ENCODE measurements around the gene ANAPC5.

Gene ANAPC5

DNA sequence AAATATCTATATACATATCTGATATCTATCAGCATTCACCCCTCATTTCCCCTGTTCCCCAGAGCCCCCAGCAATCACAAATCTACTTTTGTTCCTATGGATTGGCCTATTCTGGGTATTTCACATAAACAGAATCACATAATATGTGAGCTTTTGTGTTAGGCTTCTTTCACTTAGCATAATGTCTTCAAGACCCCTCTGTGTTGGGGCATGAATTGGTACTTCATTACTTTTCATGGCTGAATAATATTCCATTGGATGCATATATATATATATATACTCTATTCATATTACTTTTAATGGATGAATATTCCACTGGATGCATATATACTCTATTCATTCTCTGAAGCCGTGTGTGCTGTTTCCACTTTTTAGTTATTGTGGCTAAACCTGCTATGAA, 84.4 kb downstream of the ANAPC5 start:
- no peak overlapping the region for H3K27ac Mint-ChIP-seq
- DNase-seq (no peak), ATAC-seq (no peak)
- H3K9me3 Mint-ChIP-seq, result no peaks in the 10 kb centered on the region
- no peak overlapping the region for H3K4me3 Mint-ChIP-seq
- H3K4me1 Mint-ChIP-seq, result no peaks in the 10 kb centered on the region
- H3K27me3 Mint-ChIP-seq, result no peaks in the 10 kb centered on the region

DNA sequence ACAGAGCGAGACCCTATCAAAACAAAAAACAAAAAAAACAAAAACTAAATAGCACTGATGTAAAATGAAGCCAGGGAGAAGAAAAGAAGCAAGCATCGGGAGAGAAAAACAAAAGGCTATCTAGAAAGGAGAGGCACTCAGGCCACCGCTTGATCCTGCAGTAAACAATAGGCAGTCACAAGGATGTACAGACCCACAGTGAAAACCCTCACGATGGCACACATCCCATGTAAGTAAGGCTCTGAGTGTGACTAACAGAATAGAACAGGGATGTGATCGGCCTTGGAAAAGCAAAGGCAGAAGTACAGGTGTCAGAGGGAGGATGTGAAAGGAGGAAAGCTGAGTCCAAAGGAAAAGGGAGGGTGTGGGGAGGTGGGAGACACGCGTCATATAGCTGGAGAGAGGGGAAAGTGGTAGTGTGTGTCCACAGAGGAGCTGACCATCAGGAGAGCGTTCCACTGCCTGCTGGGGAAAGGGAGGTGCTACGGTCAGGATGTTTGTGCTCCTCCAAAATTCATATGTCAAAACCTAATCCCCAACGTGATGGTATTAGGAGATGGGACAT, 87.2 kb downstream of the ANAPC5 start:
- Mint-ChIP-seq H3K27me3 (no peaks in the 10 kb centered on the region), H3K4me1 (no peaks in the 10 kb centered on the region), H3K27ac (no peak overlapping the region), H3K4me3 (no peak overlapping the region), H3K9me3 (no peaks in the 10 kb centered on the region)
- ATAC-seq, result no peak
- no peak for DNase-seq

DNA sequence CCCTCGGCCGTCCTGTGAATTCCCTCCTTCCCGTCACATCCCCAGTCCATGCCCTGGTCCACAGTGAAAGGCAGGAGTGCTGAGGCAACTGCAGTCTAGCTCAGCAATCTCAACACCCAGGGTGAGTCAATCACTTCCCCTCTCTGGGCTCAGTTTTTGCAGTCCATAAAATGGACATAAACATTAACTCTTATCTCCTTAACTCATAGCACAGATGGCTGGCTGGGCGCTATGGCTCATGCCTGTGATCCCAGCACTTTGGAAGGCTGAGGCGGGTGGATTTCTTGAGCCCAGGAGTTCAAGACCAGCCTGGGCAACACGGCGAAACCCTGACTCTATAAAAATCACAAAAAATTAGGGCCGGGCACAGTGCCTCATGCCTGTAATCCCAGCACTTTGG, 88.1 kb downstream of the ANAPC5 start:
- DNase-seq, result no peak
- no peaks in the 10 kb centered on the region for H3K9me3 Mint-ChIP-seq
- no peaks in the 10 kb centered on the region for H3K27me3 Mint-ChIP-seq
- H3K27ac Mint-ChIP-seq, result peak overlapping the region in 1 of 2 donors; percentile 88
- H3K4me1 Mint-ChIP-seq, result no peaks in the 10 kb centered on the region
- no peak overlapping the region for H3K4me3 Mint-ChIP-seq
- no peak for ATAC-seq

DNA sequence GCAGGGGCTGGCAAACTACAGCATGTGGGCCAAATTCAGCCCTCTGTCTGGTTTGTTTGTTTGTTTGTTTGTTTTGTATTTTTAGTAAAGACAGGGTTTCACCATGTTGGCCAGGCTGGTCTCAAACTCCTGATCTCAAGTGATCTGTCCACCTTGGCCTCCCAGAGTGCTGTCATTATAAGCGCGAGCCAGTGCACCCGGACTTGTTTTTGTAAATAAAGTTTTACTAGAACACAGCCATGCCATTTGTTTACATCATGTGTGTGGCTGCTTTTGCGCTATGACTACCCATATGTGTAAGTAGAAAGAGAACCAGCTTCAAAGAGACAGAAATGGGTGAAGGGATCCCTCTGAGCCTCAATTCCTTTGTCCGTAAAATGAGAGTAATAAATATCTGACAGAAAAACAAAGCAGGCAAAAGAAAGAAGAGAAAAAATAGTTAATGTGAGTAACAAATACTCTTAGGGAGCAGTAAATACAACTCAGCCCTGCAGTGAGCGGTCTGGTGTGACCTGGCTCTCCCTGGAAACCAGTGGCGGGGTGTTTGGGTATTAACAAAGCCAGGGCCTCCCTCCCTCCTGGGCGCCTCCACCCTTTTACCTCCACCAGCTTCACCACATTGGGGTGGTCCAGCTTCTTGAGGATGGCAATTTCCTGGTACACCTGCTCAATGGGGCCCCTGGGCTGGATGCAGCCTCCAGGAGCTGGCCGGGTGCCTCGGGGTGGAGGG, 88.8 kb downstream of the ANAPC5 start:
- ATAC-seq (no peak), DNase-seq (no peak)
- H3K27ac Mint-ChIP-seq, result no peak overlapping the region
- H3K4me3 Mint-ChIP-seq, result no peak overlapping the region
- no peaks in the 10 kb centered on the region for H3K4me1 Mint-ChIP-seq
- no peaks in the 10 kb centered on the region for H3K27me3 Mint-ChIP-seq
- H3K9me3 Mint-ChIP-seq, result no peaks in the 10 kb centered on the region

DNA sequence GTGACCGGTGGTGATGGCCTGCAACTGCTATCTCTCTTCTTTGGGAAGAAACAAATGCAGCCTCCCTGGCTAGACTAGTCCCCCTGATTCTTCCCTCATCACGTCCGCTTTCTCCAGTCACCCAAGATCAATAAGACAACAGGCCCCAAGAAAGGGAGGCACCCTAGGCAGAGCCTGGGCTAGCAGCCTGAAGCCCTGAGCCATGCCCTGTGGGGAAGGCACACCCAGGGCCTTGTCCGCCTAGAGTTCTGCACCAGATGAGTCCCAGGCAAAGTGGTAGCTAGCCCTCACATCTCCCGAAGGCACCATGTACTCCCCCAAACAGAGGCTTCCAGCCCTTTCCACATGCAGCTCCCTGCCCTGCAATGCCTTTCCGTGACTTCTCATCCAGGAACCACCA, 90.8 kb downstream of the ANAPC5 start:
- Mint-ChIP-seq H3K27me3 (no peaks in the 10 kb centered on the region), H3K4me1 (no peaks in the 10 kb centered on the region), H3K4me3 (no peak overlapping the region), H3K27ac (no peak overlapping the region), H3K9me3 (no peaks in the 10 kb centered on the region)
- DNase-seq (no peak), ATAC-seq (no peak)

DNA sequence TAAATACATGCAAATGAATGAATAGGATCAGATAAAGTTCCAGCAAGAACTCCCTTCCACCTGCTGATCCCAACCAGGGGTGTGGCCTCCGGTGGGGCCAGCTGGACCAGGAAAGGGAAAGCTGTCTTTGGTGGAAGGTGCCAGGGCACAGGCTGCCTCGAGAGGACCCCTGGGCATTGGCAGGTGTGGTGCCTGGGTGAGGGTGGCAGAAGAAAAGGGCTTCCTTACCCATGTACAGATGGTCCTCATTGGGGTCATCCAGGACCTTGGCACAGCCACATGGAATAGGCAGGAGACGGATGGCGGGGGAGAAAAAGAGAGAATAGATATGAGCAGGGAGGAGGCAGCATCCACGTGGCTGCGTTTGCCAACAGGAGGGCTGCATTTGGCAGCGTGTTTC, 92.1 kb downstream of the ANAPC5 start:
- H3K4me1 Mint-ChIP-seq, result no peaks in the 10 kb centered on the region
- no peaks in the 10 kb centered on the region for H3K9me3 Mint-ChIP-seq
- DNase-seq (no peak), ATAC-seq (no peak)
- H3K4me3 Mint-ChIP-seq, result no peak overlapping the region
- no peaks in the 10 kb centered on the region for H3K27me3 Mint-ChIP-seq
- no peak overlapping the region for H3K27ac Mint-ChIP-seq

DNA sequence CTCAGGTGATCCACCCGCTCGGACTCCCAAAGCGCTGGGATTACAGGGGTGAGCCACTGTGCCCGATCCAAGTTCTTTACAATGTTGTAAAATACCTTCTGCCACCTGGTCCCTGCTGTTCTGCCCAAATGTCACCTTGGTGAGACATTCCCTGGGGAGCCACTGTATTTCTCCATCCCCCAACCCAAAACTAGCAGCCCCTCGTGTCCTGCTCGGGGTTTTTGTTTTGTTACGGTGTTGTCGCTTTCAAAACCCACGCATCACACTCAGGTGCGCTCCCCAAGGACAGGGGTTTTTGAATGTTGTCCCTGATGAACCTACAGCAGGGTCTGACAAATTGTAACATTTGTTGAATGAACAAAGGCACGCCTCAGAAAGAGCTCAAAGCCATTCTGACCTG, 93.1 kb downstream of the ANAPC5 start:
- DNase-seq (no peak), ATAC-seq (no peak)
- H3K4me1 Mint-ChIP-seq, result peaks cover under 1% of the 10 kb centered on the region
- no peaks in the 10 kb centered on the region for H3K9me3 Mint-ChIP-seq
- no peaks in the 10 kb centered on the region for H3K27me3 Mint-ChIP-seq
- H3K4me3 Mint-ChIP-seq, result no peak overlapping the region
- H3K27ac Mint-ChIP-seq, result no peak overlapping the region

Data from stimulated activated naive CD8-positive, alpha-beta T cell treated with anti-CD3 and anti-CD28 coated beads, Interleukin-15, amount 100 ng/mL, for 72 hours (primary cell).